Mesodermal cell (in vitro differentiated cells): Measurements from ENCODE around the gene DOLK.

Experiments
- H3K27ac ChIP-seq: 2 replicates; pipeline ENCODE4 v1.7.0; 2013; ENCODE audit warnings: mild to moderate bottlenecking, low read depth, low read length, moderate library complexity; ENCODE audit not compliant: severe bottlenecking
- H3K36me3 ChIP-seq: 2 replicates; pipeline ENCODE4 v1.7.1; 2013; ENCODE audit warnings: mild to moderate bottlenecking, low read length, moderate library complexity; ENCODE audit not compliant: control insufficient read depth, insufficient read depth
- H3K4me1 ChIP-seq: one replicate; pipeline ENCODE4 v1.7.1; 2013; ENCODE audit warnings: mild to moderate bottlenecking, low read length; ENCODE audit not compliant: insufficient read depth, control insufficient read depth, poor library complexity, severe bottlenecking
- H3K4me3 ChIP-seq: 2 replicates; pipeline ENCODE4 v1.7.0; 2013; ENCODE audit warnings: low read length, control low read depth, mild to moderate bottlenecking; ENCODE audit not compliant: insufficient read depth, poor library complexity, severe bottlenecking; ENCODE audit errors: extremely low read depth
- H3K9me3 ChIP-seq: 2 replicates; pipeline ENCODE4 v1.7.1; 2013; ENCODE audit warnings: mild to moderate bottlenecking, low read length, moderate library complexity; ENCODE audit not compliant: control insufficient read depth
- WGBS, 2 experiments: methylation state at CpG; one replicate each; pipeline ENCODE4 v1.1.5; 2013; ENCODE audit warnings: missing lambda C conversion rate in 2 of 2; ENCODE audit not compliant: insufficient coverage in 2 of 2; 5-methylcytosine and 5-hydroxymethylcytosine counted together

DOLK gene

GRCh38 chr9:128905964-128906363 is 41.4 kb downstream of the DOLK start:
- WGBS, 2 experiments, result 100% methylated on average over 1 to 3 of the region's 7 CpGs
- peaks cover 23% of the 10 kb centered on the region for H3K4me1 ChIP-seq
- peaks cover 76% of the 10 kb centered on the region for H3K36me3 ChIP-seq
- H3K27ac ChIP-seq, result no peak overlapping the region
- no peaks in the 10 kb centered on the region for H3K9me3 ChIP-seq
- no peak overlapping the region for H3K4me3 ChIP-seq

GRCh38 chr9:128903871-128904620 is 43.4 kb downstream of the DOLK start:
- whole genome bisulfite sequencing, 2 experiments, result 92 to 100% methylated on average over 6 to 9 of the region's 10 CpGs
- Histone ChIP-seq H3K9me3 (no peaks in the 10 kb centered on the region), H3K27ac (peak overlapping the region; percentile 16), H3K4me3 (no peak overlapping the region), H3K36me3 (peaks cover 79% of the 10 kb centered on the region), H3K4me1 (peaks cover 26% of the 10 kb centered on the region)

- Histone ChIP-seq H3K4me1 (peaks cover 34% of the 10 kb centered on the region), H3K36me3 (peaks cover 79% of the 10 kb centered on the region), H3K4me3 (no peak overlapping the region), H3K9me3 (no peaks in the 10 kb centered on the region), H3K27ac (no peak overlapping the region)
- WGBS, 2 experiments, result 90% methylated on average over 2 of the region's 2 CpGs; no CpG with 5 or more reads in 1 of the 2 experiments
Observed at GRCh38 chr9:128903079-128903461, 44.3 kb downstream of the DOLK start.

- Histone ChIP-seq H3K4me3 (no peak overlapping the region), H3K27ac (no peak overlapping the region), H3K9me3 (no peaks in the 10 kb centered on the region), H3K36me3 (peaks cover 78% of the 10 kb centered on the region), H3K4me1 (peaks cover 34% of the 10 kb centered on the region)
- WGBS, 2 experiments, result 94 to 96% methylated on average over 19 to 21 of the region's 23 CpGs
Observed at GRCh38 chr9:128902351-128903078, 44.9 kb downstream of the DOLK start.

DNA sequence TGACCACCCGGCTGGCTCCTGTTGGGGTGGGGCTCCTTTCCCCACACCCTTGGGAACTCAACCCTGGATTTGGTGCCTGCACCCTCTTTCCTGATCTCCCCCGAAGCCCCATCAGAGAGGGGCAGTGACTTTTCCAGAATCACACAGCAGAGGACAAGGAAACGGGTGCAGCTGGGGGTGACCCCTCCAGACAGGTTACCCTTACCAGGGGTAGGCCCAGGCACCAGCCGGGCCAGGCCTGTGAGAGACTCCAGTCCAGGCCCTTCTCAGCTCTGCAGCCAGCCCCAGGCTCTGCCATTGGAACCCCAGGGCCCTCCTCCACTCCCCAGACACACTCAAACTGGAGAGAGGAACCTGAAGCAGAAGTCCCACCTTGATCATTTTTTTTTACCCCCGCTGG is 45.6 kb downstream of the DOLK start:
- 95 to 98% methylated on average over 4 to 5 of the region's 5 CpGs for WGBS, 2 experiments
- Histone ChIP-seq H3K4me1 (peaks cover 34% of the 10 kb centered on the region), H3K36me3 (peaks cover 78% of the 10 kb centered on the region), H3K27ac (no peak overlapping the region), H3K9me3 (no peaks in the 10 kb centered on the region), H3K4me3 (no peak overlapping the region)

- Histone ChIP-seq H3K4me3 (no peak overlapping the region), H3K4me1 (peaks cover 34% of the 10 kb centered on the region), H3K27ac (no peak overlapping the region), H3K9me3 (no peaks in the 10 kb centered on the region), H3K36me3 (peaks cover 79% of the 10 kb centered on the region)
- 94% methylated on average over 7 of the region's 7 CpGs for WGBS, 2 experiments
Observed at GRCh38 chr9:128901379-128901778, 46.0 kb downstream of the DOLK start.

GRCh38 chr9:128899566-128900322 is 47.7 kb downstream of the DOLK start:
- Histone ChIP-seq H3K36me3 (peaks cover 84% of the 10 kb centered on the region), H3K9me3 (no peaks in the 10 kb centered on the region), H3K4me3 (no peak overlapping the region), H3K4me1 (peaks cover 34% of the 10 kb centered on the region), H3K27ac (no peak overlapping the region)
- 92 to 96% methylated on average over 2 to 6 of the region's 8 CpGs for WGBS, 2 experiments

DNA sequence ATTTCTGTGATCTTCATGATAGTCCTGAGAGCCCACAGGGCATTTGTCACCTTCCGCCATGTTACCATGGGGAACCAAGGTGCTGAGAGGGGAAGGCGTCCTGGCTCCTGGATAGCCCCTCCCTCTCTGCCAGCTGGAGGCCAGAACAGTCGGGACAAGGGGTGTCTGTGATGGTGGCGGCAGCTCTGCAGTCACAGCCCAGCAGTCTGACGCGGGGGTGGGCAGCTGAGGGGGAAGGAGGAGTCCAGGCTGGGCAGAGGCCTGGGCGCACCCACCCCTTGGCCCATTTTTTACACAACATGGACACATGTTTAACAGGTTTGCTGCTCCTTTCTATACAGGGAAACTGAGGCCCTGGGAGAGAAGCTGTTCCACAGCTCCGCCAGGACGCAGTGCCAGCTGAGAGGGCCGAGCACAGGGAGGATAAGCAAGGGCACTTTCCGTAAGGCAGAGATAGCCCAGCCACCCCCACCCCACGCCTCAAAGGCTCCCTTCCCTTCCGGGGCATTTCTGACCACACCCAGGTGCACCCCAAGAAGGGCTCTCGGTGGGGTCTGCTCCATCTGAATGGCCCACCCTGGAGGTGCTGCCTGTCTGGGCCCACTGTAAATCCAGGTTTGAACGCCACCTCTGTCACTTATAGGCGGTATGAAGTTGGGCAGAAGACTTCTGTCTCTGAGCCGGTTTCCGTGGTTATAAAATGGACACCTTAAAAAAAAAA is 48.4 kb downstream of the DOLK start:
- H3K9me3 ChIP-seq, result no peaks in the 10 kb centered on the region
- H3K4me1 ChIP-seq, result peaks cover 34% of the 10 kb centered on the region
- H3K36me3 ChIP-seq, result peaks cover 85% of the 10 kb centered on the region
- H3K4me3 ChIP-seq, result no peak overlapping the region
- 97 to 98% methylated on average over 12 to 13 of the region's 18 CpGs for WGBS, 2 experiments
- no peak overlapping the region for H3K27ac ChIP-seq

DNA sequence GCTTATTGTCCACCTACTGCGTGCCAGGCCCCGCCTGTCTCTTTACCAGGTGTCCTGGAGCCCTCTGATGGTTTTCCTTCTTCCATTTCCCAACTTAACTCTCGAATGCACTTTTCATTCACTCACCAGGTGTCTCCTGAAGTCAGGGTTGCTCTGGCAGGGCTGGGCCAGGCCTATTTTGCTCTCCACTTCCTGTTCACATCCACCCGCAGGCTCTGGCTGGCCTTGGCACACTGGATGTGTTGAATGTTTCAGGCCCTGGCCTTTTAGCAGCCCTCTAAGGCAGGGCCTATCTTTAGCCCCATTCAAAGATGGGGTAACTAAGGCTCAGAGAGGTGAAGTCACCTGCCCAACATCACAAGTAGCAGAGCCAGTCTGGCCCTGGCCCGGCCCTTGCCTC is 49.0 kb downstream of the DOLK start:
- Histone ChIP-seq H3K4me3 (no peak overlapping the region), H3K36me3 (peaks cover 89% of the 10 kb centered on the region)

DNA sequence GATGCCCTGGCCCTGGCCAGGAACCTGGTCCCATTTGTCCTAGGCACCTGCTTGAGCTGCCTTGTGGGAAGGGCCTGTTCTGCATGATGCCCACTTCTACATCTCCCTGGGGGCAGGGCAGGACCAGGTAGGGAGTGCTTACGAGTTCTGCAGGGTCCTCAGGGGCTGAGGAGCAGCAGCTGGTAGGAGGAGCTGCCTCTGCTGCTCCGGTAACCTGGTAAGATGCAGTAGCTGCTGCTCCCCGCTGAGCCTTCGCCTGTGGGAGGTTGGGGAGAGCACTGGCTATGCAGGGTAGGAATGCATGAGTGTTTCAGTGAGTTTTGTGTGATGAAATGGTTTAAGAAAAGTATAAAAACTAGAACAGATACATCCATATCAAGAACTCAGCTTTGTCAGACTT is 51.8 kb downstream of the DOLK start:
- 33 to 60% methylated on average over 3 of the region's 4 CpGs for WGBS, 2 experiments
- H3K4me1 ChIP-seq, result peaks cover 30% of the 10 kb centered on the region
- H3K4me3 ChIP-seq, result no peak overlapping the region
- peaks cover 97% of the 10 kb centered on the region for H3K36me3 ChIP-seq
- no peak overlapping the region for H3K27ac ChIP-seq
- H3K9me3 ChIP-seq, result no peaks in the 10 kb centered on the region

More for the DNA sequence above, 49.0 kb downstream of the DOLK start:
- Histone ChIP-seq H3K4me1 (peaks cover 34% of the 10 kb centered on the region), H3K27ac (no peak overlapping the region), H3K9me3 (no peaks in the 10 kb centered on the region)
- 98 to 100% methylated on average over 5 of the region's 5 CpGs for WGBS, 2 experiments
